Fibroblast of peridontal ligament (primary cell): ENCODE measurements around the gene ANAPC7.
"Not testable (repeated sequence)": the region's sequence is repeated elsewhere in the genome, so short reads cannot be mapped to it uniquely, and the experiment has no call there.

Source experiments
- DNase-seq: peaks from one replicate; pipeline ENCODE4 v3.0.0-alpha.2; 2010; ENCODE audit errors: extremely low read depth

The ANAPC7 gene

DNA sequence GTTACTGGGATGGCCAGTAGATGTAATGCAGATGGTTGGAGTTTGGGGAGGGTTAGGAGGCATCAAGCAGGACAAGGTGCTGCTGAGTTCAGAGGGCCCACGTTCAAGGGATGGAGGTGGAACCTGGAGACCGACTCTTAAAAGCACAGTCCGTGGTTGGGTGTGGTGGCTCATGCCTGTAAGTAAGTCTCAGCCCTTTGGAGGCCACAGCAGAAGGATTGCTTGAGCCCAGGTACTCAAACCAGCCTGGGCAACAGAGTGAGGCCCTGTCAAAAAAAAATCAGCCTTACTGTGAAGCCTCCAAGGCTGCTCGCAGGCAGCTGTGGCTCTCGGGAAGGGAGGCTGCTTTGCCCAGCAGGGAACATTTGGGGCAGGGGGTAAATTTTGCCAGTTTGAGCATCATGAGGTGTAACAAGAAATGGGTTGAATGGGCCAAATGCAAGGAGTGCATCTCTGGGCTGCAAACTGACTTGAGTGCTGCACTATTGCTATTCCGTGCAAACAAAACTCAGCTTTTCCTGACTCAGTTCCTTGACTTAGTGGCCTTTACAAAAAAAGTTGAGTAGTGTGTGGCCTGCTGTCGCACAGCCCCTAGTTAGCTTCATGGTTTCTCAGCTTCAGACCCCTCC is 55.0 kb downstream of the ANAPC7 start:
- no peak for DNase-seq

- DNase-seq = no peak
Measured at GRCh38 chr12:110347767-110348166, 55.7 kb downstream of the ANAPC7 start.

- DNase-seq = no peak
Measured at GRCh38 chr12:110345963-110346362, 57.5 kb downstream of the ANAPC7 start.

DNA sequence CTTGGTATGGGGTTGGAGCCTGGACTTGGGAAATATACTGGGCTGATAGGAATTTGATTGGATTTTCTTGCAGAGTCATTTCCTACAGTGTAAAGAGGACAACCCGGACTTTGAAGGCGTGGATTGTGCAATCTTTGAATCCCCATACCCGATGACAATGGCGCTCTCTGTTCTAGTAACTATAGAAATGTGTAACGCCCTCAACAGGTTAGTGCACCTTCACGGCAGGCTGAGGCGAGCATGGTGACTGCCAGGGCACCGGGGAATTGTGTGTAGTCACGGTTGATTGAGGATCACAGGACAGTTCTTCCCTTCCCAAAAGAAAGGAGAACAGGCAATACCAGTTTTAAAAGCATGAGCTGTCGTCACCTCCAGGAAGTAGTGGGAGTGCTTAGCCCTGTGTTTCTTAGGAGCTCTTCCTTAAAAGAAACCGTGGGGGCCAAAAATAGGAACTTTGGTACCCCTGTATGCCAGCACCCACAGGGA is 58.3 kb downstream of the ANAPC7 start:
- DNase-seq = no peak

- DNase-seq = no peak
Measured at GRCh38 chr12:110344657-110345056, 58.9 kb downstream of the ANAPC7 start.

DNA sequence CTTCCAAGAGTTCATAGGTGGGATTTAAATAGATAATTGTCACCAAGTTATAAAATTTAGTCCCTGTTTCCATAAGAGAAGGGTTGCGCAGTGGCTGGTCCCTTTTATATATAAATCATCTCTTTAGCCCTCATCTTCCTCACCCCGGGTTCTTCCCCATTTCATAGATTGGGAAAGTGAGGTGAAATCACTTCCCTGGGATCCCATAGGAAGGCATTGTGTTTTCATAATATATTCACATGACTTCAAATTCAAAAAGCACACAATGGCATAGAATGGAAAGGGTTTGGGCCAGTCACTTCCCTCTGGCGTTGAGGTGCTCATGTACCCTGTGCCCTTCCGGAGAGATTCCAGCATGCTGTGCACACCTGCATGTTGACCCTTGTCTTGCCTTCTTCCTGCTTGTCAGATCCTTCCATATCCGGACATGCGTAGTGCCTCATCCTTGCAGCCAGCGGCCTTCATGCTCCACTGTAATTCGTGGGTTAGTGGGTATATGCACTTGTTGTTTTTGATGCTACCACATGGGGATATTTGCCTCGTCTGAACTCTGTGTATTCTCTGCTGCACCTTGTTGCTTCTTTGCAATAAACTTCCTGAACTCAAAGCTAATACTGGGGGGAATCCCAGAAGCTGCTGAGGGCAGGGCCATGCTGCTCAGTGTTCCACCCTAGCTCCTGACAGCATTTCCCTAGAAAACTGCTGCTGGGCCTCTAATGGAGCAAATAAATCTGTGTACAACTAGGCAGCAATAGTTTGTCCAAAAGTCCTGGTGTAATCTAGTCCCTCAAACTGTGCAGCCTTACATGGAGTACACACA is 59.6 kb downstream of the ANAPC7 start:
- DNase-seq = no peak

GRCh38 chr12:110343114-110343513 is 60.4 kb downstream of the ANAPC7 start:
- DNase-seq = no peak

- no peak for DNase-seq
Measured at GRCh38 chr12:110342157-110342556, 61.4 kb downstream of the ANAPC7 start.

DNA sequence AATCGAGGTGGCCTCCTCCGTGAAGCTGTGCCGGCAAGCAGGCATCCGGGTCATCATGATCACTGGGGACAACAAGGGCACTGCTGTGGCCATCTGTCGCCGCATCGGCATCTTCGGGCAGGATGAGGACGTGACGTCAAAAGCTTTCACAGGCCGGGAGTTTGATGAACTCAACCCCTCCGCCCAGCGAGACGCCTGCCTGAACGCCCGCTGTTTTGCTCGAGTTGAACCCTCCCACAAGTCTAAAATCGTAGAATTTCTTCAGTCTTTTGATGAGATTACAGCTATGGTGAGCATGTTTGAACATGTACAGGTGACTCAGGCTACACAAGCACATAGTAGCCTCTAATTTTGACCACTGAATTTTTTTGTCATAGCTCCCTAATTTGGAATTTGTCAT is 62.8 kb downstream of the ANAPC7 start:
- DNase-seq = no peak

- not testable (repeated sequence) for DNase-seq
Measured at GRCh38 chr12:110340261-110340660, 63.2 kb downstream of the ANAPC7 start.

- DNase-seq = no peak
Measured at GRCh38 chr12:110339184-110339952, 64.1 kb downstream of the ANAPC7 start.

DNA sequence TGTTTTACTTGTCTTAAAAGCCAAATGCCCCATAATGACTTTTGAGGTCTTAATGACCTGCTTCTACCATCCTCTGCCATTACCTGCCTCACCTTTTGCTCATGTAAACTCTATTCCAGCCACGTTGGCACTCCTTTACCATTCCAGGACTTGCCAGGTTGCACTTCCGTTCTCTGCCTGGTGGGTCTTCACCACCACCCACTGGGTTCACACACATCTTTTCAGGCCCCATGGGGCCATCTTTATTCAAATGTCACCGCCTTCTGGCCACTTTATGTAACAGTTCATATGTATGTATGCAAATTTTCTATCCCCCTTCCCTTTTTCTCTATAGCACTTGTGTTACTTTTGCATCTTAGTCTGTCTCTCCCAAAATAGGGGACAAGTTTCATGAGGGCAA is 64.8 kb downstream of the ANAPC7 start:
- no peak for DNase-seq

DNA sequence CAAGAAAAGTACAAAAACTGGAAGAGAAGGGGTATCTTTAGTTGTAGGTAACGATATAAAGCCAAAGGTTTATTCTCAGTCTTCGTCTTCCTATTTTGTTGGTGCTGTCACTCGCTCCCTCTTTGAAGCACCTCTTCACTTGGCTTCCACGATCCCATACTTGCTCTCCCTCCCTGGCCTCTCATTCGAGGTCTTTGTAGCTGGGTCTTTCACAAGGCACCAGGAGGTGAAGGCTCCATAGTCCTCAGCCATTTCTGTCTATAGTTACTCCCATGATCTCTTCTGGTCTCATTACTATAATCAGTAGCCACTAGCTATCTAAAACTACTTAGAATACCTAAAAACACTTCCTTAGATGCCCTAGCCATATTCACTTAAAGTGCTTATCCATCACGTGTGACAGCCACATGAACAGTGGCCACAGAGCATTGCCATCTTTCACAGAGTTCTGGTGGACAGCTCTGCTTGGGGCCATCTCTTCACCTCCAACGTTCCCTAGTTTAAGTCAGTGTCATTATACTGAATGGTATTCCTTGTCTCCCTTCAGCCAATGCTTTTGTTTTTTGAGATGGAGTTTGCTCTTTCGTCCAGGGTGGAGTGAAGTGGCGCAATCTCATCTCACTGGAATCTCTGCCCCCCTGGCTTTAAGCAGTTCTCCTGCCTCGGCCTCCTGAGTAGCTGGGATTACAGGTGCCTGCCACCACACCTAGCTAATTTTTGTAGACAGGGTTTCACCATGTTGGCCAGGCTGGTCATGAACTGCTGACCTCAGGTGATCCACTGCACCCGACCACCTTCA is 65.4 kb downstream of the ANAPC7 start:
- DNase-seq = no peak

DNA sequence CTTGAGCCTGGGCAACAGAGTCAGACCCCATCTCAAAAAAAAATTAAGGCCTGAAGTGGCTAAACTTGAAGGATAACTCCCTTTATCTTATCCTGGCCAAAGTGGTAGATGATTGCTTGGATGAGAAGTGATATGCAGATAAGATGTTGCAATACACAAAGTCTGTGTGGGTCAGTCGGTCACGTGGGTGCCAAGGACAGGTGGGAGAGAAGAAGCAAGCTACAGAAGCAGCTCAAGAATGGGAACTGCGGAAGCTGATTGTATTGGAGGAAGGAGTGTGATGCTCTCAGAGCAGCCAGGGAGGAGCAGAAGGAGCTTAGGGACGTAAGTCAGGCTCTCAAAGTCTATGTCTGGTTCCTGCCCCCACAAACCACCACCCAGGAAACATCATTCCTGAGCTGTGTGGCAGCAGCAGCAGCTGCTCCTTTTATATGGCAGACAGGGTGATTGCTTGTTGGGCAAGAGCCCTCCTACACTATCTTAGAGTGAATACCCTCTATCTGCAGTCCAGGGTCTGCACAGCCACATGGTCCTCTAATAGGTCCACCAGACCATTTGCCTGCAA is 67.9 kb downstream of the ANAPC7 start:
- DNase-seq = no peak

DNA sequence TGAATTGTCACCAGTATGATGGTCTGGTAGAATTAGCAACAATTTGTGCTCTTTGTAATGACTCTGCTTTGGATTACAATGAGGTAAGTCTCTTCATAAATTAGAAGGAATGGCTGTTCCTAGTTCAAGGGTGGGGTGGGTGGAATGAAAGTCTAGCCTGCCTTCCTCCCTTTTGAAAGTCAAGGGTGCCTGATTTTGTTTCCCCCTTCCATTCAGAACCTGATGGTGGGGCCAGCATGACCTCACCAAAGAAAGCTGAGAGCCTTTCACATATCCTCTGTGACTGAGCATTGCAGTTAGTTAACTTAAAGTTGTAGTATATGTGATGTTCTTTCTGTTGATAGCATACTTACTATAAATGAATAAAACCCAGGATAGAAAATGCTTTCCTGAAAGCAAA is 70.3 kb downstream of the ANAPC7 start:
- DNase-seq = no peak

DNA sequence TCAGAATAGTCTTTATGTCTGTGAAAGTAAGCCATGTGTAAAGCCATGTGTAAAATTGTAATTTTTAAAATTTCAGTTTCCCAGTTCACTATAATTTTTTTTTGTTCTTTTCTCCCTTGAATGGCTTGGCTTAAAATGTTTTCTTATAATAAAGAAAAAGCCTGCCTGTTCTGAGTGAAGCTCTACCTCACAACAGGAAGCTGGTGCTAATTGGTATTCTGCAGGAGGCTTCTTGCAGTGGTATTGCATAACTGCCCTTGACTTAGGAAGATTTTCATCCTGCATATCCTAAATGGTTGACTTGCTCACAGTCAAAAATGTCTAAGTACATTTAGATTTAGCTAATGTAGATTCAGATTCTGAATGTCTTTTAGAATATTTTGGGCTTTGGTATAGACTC is 73.0 kb downstream of the ANAPC7 start:
- DNase-seq = peak; percentile 55

DNA sequence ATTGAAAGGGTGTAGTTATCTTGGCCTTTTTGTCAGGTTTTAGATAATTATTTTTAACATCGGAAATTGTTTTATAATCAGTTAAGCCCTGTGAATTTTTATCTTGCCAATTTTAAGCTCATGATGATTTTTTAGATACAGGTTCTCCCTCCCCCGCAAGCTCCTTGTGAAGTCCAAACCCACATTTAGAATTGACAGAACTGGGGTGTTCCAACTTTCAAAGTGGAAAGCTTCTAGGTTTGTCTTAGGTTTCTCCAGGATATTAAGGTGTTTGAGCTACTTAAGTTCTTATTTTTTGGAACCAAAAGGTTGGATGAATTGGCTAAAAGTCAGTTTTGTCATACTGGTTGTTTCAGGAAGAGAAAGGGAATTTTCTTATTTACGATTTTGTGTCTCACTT is 73.4 kb downstream of the ANAPC7 start:
- DNase-seq = no peak

- no peak for DNase-seq
Measured at GRCh38 chr12:110329710-110330109, 73.8 kb downstream of the ANAPC7 start.
